Spleen (tissue), 7 donors: ENCODE measurements around the gene PDE8A.

ENCODE experiments used
- POLR2A ChIP-seq, 3 donors: fragments of 450-650 bp; IDR thresholded peaks; one replicate each; pipeline ENCODE4 v1.5.1; 2017; ENCODE audit warnings: antibody characterized with exemption in 3 of 3, mild to moderate bottlenecking in 1 of 3
- POLR2AphosphoS5 ChIP-seq, 3 donors: sonication (generic); formaldehyde crosslinking; IDR thresholded peaks; one replicate each; pipeline ENCODE4 v1.5.1; 2017; ENCODE audit warnings: antibody characterized with exemption in 3 of 3
- TF ChIP-seq, protein P1 (sequence below), 11 experiments: fragments of 200-600 bp in 7 of 11; fragments of 450-650 bp in 4 of 11; sonication (generic) in 4 of 11; IDR thresholded peaks in 8 of 11; conservative IDR thresholded peaks in 3 of 11; 1 replicate in 7 of 11; 2 replicates in 4 of 11; pipeline versions ENCODE4 v1.4.0 to v1.8.0; 2016 to 2021; ENCODE audit warnings: antibody characterized with exemption in 11 of 11, inconsistent platforms in 4 of 11, mild to moderate bottlenecking in 1 of 11
- donor health status: DM: no; HTN: no; CAD: no; lungs with moderate emphysema.
- donor health status: DM: no; HTN: no; CAD: no.
- donor health status: DM: no; HTN: no; CAD: no.

DNA sequence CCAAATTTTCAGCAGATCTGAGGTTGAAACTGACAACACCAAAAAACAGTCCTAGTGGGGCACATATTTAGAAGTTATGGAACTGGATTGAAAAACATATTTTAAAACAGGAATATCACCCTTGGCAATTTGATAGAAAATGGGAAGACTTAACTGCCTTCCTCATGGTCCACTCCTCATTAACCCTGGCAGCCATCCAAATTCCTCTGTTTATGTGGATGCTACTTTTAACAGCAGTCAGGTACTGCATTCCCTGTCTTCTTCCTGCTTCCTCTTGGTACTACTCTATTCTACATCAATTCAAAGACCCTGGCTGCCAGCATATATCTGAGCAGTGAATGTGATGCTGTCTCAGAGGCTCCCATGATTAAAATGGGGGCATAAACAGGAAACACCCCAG, 54.3 kb downstream of the PDE8A start:
- TF ChIP-seq POLR2A (IDR thresholded peaks at IDR 0.05) (no peak), POLR2AphosphoS5 (IDR thresholded peaks at IDR 0.05) (no peak)
- TF ChIP-seq, protein P1, sequence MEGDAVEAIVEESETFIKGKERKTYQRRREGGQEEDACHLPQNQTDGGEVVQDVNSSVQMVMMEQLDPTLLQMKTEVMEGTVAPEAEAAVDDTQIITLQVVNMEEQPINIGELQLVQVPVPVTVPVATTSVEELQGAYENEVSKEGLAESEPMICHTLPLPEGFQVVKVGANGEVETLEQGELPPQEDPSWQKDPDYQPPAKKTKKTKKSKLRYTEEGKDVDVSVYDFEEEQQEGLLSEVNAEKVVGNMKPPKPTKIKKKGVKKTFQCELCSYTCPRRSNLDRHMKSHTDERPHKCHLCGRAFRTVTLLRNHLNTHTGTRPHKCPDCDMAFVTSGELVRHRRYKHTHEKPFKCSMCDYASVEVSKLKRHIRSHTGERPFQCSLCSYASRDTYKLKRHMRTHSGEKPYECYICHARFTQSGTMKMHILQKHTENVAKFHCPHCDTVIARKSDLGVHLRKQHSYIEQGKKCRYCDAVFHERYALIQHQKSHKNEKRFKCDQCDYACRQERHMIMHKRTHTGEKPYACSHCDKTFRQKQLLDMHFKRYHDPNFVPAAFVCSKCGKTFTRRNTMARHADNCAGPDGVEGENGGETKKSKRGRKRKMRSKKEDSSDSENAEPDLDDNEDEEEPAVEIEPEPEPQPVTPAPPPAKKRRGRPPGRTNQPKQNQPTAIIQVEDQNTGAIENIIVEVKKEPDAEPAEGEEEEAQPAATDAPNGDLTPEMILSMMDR (IDR thresholded peaks at IDR 0.05 in 8 of 11, conservative IDR thresholded peaks at IDR 0.05 in 3 of 11), result no peak
